Measurements from ENCODE around the gene PARP1. TPM values are rescaled to one million over a fixed set of nuclear protein-coding genes. Genes with fewer than 3 reads are reported as not detected.
"Not testable (repeated sequence)": the region's sequence is repeated elsewhere in the genome, so short reads cannot be mapped to it uniquely, and the experiment has no call there.

Gene PARP1
- total RNA-seq, 4 donors from 2014 or later = 77.4 to 147 (median 95.6) TPM

DNA sequence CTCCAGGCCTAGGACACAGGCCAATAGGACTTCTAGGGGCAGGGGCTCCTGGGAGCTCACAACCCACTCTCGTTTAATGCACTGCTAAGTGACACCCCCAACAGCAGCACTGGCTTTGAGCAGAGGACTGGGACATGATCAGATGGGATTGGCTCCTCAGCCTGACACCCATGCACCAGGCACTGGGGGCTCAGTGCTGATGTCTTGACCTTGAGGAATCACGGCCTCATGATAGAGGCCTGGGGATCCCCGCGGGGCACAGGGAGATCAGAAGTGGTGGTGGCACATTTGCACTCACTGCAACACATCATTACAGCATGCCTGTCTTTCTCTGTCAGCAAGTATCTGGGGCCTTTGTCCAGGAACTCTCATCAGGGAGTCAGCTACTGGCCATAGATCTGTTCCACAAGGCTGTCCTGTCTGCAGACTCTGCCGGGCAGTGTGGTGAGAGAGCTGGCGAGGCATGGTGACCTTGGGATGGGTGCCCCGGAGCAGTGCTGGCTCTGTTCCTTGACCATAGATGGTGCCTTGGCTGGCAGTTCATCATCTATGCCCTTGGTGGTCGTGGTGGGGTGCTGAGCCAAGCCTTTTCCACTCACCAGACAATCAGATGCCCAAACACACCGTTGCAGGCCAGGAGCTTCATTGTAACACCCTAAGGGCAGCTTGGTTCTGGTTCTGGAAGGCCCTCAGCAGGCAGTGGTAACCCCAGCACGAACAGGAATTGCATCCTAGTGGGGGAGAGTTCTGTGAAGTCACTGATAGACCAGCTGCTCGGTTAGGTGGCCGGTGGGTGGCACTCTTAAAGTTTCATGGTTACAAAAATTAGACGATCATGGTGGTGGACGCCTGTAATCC is 22.2 kb upstream of the PARP1 start:
- peaks cover 0 to 4% (median 0%) of the 10 kb centered on the region in 3 donors for H3K4me1 ChIP-seq
- H3K27me3 ChIP-seq = no peaks in the 10 kb centered on the region
- H3K4me3 ChIP-seq = no peak overlapping the region
- ATAC-seq = no peak
- no peaks in the 10 kb centered on the region for H3K36me3 ChIP-seq
- WGBS, 2 donors (ENCODE audit: low coverage in 1 of 2) = 92 to 93% methylated on average over 3 to 10 of the region's 14 CpGs
- TF ChIP-seq POLR2A (IDR thresholded peaks at IDR 0.05) (no peak), EP300 (IDR thresholded peaks at IDR 0.05) (no peak), POLR2AphosphoS5 (IDR thresholded peaks at IDR 0.05) (no peak)
- TF ChIP-seq, protein P1, sequence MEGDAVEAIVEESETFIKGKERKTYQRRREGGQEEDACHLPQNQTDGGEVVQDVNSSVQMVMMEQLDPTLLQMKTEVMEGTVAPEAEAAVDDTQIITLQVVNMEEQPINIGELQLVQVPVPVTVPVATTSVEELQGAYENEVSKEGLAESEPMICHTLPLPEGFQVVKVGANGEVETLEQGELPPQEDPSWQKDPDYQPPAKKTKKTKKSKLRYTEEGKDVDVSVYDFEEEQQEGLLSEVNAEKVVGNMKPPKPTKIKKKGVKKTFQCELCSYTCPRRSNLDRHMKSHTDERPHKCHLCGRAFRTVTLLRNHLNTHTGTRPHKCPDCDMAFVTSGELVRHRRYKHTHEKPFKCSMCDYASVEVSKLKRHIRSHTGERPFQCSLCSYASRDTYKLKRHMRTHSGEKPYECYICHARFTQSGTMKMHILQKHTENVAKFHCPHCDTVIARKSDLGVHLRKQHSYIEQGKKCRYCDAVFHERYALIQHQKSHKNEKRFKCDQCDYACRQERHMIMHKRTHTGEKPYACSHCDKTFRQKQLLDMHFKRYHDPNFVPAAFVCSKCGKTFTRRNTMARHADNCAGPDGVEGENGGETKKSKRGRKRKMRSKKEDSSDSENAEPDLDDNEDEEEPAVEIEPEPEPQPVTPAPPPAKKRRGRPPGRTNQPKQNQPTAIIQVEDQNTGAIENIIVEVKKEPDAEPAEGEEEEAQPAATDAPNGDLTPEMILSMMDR (IDR thresholded peaks at IDR 0.05) = no peak
- H3K27ac ChIP-seq = no peak overlapping the region
- no peaks in the 10 kb centered on the region for H3K9me3 ChIP-seq

DNA sequence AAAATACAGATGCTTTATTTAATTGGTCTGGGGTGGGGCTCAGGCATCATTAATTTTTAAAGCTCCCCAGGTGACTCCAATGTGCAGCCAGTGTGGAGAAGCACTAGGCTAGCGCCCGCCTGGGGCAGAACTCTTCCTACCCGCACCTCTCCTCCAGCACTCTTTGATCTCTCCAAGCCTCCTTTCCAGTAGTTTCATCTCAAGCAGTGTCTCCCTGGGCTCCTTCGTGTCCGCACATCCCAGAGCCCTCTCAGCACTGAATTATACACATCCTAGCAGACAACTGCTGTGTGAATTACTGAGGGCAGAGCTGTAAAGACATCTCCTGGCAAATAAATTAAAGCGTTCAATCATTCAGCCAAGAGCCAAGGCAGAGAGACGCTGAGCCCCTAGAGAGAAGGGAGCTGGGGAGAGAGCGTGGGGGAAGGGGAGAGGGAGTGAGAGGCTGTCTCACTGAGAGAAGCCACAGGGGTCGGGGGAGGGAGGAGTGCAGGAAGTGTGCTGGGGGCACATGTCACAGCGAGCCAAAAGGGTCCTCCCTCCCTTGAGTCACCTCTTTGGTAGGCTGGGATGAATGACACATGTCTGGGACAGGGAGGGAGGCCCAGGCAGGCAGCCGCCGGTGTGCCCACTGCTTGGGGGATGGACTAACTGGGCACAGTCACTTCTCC is 21.0 kb upstream of the PARP1 start:
- WGBS, 2 donors (ENCODE audit: low coverage in 1 of 2) = 57 to 62% methylated on average over 5 to 11 of the region's 12 CpGs
- no peak for ATAC-seq
- no peak for TF ChIP-seq EP300 (IDR thresholded peaks at IDR 0.05)
- no peak overlapping the region for H3K27ac ChIP-seq
- no peak overlapping the region for H3K4me3 ChIP-seq
- no peaks in the 10 kb centered on the region for H3K9me3 ChIP-seq
- H3K27me3 ChIP-seq = no peaks in the 10 kb centered on the region
- H3K4me1 ChIP-seq = peaks cover 0 to 13% (median 0%) of the 10 kb centered on the region in 3 donors
- H3K36me3 ChIP-seq = no peaks in the 10 kb centered on the region

DNA sequence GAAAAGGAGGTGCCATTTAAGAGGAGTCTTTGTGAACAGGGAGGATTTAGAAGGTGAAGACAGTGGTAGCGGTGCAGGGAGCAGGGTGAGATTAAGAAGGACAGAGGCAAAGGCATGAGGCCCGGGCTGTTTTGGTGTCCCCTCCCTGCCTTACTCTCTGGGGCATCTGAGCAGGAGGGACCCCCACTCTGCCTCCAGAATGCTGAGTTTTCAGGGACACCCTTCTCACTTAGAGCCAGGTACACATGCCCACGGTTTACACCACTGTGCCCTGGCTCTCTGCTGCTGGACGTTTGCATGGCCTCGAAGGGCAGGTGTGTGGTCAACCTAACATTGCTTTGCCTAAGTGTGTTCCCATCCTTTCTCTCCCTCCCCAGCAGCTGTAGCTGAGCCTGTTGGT is 20.5 kb upstream of the PARP1 start:
- no peak overlapping the region for H3K4me3 ChIP-seq
- no peaks in the 10 kb centered on the region for H3K27me3 ChIP-seq
- no peaks in the 10 kb centered on the region for H3K36me3 ChIP-seq
- H3K9me3 ChIP-seq = no peaks in the 10 kb centered on the region
- H3K27ac ChIP-seq = no peak overlapping the region
- no peak for ATAC-seq
- peaks cover 0 to 13% (median 0%) of the 10 kb centered on the region in 3 donors for H3K4me1 ChIP-seq
- 67 to 100% methylated on average over 1 to 4 of the region's 5 CpGs for WGBS, 2 donors (ENCODE audit: low coverage in 1 of 2)
- TF ChIP-seq, protein P1 (IDR thresholded peaks at IDR 0.05) = no peak

DNA sequence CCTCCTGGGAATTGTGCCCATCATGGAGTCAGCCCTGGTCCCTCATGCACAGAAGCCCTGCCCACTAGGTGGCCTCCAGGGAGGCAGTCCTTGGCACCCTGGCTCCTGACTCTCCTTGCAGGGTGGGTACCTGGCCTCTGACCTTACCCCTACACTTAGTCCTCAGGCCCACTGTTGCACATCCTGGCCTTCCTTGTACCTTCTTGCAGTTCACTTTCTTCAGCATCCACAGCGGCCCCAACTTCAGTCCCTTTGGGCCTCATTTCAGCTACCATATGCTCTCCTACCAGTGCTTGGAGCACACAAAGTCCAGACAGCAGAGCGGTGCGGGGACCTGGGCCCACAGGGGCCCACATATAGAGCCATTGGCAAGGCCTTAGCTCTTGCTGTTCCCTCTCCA is 19.2 kb upstream of the PARP1 start:
- Histone ChIP-seq H3K36me3 (no peaks in the 10 kb centered on the region), H3K27ac (no peak overlapping the region), H3K27me3 (no peaks in the 10 kb centered on the region), H3K4me3 (no peak overlapping the region), H3K9me3 (no peaks in the 10 kb centered on the region), H3K4me1 (peaks cover 0 to 13% (median 0%) of the 10 kb centered on the region in 3 donors)
- no peak for TF ChIP-seq POLR2AphosphoS5 (IDR thresholded peaks at IDR 0.05)
- no peak for TF ChIP-seq EP300 (IDR thresholded peaks at IDR 0.05)
- WGBS, 2 donors (ENCODE audit: low coverage in 1 of 2) = 100% methylated on average over 1 of the region's 3 CpGs; no CpG with 5 or more reads in 1 of the 2 donors
- no peak for ATAC-seq

DNA sequence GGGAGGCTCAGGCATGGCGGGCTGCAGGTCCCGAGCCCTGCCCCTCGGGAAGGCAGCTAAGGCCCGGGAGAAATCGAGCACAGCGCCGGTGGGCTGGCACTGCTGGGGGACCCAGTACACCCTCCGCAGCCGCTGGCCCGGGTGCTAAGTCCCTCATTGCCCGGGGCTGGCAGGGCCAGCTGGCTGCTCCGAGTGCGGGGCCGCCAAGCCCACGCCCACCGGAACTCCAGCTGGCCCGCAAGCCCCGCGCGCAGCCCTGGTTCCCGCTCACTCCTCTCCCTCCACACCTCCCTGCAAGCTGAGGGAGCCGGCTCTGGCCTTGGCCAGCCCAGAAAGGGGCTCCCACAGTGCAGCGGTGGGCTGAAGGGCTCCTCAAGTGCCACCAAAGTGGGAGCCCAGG is 18.5 kb upstream of the PARP1 start:
- H3K9me3 ChIP-seq, ATAC-seq: not testable (repeated sequence)
- WGBS, 2 donors (ENCODE audit: low coverage in 1 of 2) = no CpG with 5 or more reads among the region's 23 CpGs

DNA sequence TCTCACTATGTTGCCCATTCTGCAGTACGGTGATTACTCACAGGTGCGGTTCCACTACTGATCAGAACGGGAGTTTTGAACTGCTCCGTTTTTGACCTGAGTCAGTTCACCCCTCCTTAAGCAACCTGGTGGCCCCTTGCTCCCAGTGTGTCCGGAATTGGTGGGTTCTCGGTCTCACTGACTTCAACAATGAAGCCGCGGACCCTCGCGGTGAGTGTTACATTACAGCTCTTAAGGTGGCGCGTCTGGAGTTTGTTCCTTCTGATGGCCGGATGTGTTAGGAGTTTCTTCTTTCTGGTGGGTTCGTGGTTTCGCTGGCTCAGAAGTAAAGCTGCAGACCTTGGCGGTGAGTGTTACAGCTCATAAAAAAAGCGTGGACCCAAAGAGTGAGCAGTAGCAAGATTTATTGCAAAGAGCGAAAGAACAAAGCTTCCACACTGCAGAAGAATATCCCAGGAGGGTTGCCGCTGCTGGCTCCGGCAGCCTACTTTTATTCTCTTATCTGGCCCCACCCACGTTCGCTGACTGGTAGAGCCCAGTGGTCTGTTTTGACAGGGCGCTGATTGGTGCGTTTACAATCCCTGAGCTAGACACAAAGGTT is 17.6 kb upstream of the PARP1 start:
- Histone ChIP-seq H3K4me1 (peaks cover 0 to 13% (median 0%) of the 10 kb centered on the region in 3 donors), H3K36me3 (no peaks in the 10 kb centered on the region), H3K9me3 (no peaks in the 10 kb centered on the region), H3K27me3 (no peaks in the 10 kb centered on the region), H3K27ac (no peak overlapping the region), H3K4me3 (no peak overlapping the region)
- TF ChIP-seq, protein P1 (IDR thresholded peaks at IDR 0.05) = no peak
- TF ChIP-seq POLR2AphosphoS5 (IDR thresholded peaks at IDR 0.05) (no peak), POLR2A (IDR thresholded peaks at IDR 0.05) (no peak), EP300 (IDR thresholded peaks at IDR 0.05) (no peak)
- WGBS, 2 donors (ENCODE audit: low coverage in 1 of 2) = 67 to 76% methylated on average over 6 to 15 of the region's 24 CpGs
- ATAC-seq = no peak

More for the DNA sequence above, 18.5 kb upstream of the PARP1 start:
- H3K27me3 ChIP-seq, H3K27ac ChIP-seq, H3K36me3 ChIP-seq, H3K4me3 ChIP-seq: not testable (repeated sequence)
- peaks cover 0 to 13% (median 0%) of the 10 kb centered on the region in 3 donors for H3K4me1 ChIP-seq
